Epidermal melanocyte (primary cell): ENCODE data around the gene IQUB.
"Not testable (repeated sequence)": the region's sequence is repeated elsewhere in the genome, so short reads cannot be mapped to it uniquely, and the experiment has no call there.

Source experiments
- DNase-seq: peaks from one replicate; pipeline ENCODE4 v3.0.0; 2011; ENCODE audit warnings: low spot score; ENCODE audit not compliant: insufficient read length

The IQUB gene

GRCh38 chr7:123492485-123492884 lies 41.9 kb downstream of the IQUB start:
- no peak for DNase-seq

- DNase-seq, result no peak
Measured at GRCh38 chr7:123485721-123486120, 48.7 kb downstream of the IQUB start.

GRCh38 chr7:123485187-123485586 lies 49.2 kb downstream of the IQUB start:
- DNase-seq, result no peak

- no peak for DNase-seq
Measured at GRCh38 chr7:123484199-123484598, 50.2 kb downstream of the IQUB start.

- DNase-seq, result no peak
Measured at GRCh38 chr7:123480107-123480506, 54.3 kb downstream of the IQUB start.

GRCh38 chr7:123478056-123478455 lies 56.3 kb downstream of the IQUB start:
- not testable (repeated sequence) for DNase-seq

- DNase-seq, result no peak
Measured at GRCh38 chr7:123472750-123473445, 61.5 kb downstream of the IQUB start.

- DNase-seq, result no peak
Measured at GRCh38 chr7:123472327-123472726, 62.1 kb downstream of the IQUB start.

GRCh38 chr7:123468303-123468702 lies 66.1 kb downstream of the IQUB start:
- DNase-seq, result no peak

- no peak for DNase-seq
Measured at GRCh38 chr7:123463890-123464289, 70.5 kb downstream of the IQUB start.

GRCh38 chr7:123460616-123461015 lies 73.8 kb downstream of the IQUB start:
- DNase-seq, result no peak

- DNase-seq, result no peak
Measured at GRCh38 chr7:123455965-123456470, 78.4 kb downstream of the IQUB start.

- DNase-seq, result no peak
Measured at GRCh38 chr7:123440101-123440548, 94.3 kb downstream of the IQUB start.

GRCh38 chr7:123439191-123439590 lies 95.2 kb downstream of the IQUB start:
- DNase-seq, result no peak

- no peak for DNase-seq
Measured at GRCh38 chr7:123437447-123437995, 96.9 kb downstream of the IQUB start.

GRCh38 chr7:123435080-123435700 lies 99.2 kb downstream of the IQUB start:
- no peak for DNase-seq

- DNase-seq, result no peak
Measured at GRCh38 chr7:123433665-123434064, 100.7 kb downstream of the IQUB start.

- no peak for DNase-seq
Measured at GRCh38 chr7:123432601-123433000, 101.8 kb downstream of the IQUB start.

GRCh38 chr7:123431075-123431614 lies 103.2 kb downstream of the IQUB start:
- DNase-seq, result no peak

- no peak for DNase-seq
Measured at GRCh38 chr7:123425246-123425645, 109.1 kb downstream of the IQUB start.

GRCh38 chr7:123424463-123424862 lies 109.9 kb downstream of the IQUB start:
- DNase-seq, result no peak

- no peak for DNase-seq
Measured at GRCh38 chr7:123423622-123424021, 110.8 kb downstream of the IQUB start.
